ENCODE data around the gene ANO4.

GRCh38 chr12:101089271-101089670 lies 294.7 kb downstream of the ANO4 start:
- TF ChIP-seq, protein P1, sequence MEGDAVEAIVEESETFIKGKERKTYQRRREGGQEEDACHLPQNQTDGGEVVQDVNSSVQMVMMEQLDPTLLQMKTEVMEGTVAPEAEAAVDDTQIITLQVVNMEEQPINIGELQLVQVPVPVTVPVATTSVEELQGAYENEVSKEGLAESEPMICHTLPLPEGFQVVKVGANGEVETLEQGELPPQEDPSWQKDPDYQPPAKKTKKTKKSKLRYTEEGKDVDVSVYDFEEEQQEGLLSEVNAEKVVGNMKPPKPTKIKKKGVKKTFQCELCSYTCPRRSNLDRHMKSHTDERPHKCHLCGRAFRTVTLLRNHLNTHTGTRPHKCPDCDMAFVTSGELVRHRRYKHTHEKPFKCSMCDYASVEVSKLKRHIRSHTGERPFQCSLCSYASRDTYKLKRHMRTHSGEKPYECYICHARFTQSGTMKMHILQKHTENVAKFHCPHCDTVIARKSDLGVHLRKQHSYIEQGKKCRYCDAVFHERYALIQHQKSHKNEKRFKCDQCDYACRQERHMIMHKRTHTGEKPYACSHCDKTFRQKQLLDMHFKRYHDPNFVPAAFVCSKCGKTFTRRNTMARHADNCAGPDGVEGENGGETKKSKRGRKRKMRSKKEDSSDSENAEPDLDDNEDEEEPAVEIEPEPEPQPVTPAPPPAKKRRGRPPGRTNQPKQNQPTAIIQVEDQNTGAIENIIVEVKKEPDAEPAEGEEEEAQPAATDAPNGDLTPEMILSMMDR (IDR thresholded peaks at IDR 0.05; ENCODE audit: borderline replicate concordance, extremely low read depth, low read length, poor library complexity, severe bottlenecking) = no peak
- no peak for TF ChIP-seq EZH2 (IDR thresholded peaks at IDR 0.05; ENCODE audit: borderline replicate concordance, low read depth, low read length, severe bottlenecking)
